GM21367 (cell line): Measurements from ENCODE around the gene TSPYL1.
A peak's percentile ranks its signal among the peaks of the same experiment; 100 is the strongest.

Experiments used
- ATAC-seq: cut with Tn5 transposase; IDR thresholded peaks from one replicate; pipeline ENCODE4 v1.9.1; 2021; ENCODE audit not compliant: unreplicated experiment

Gene TSPYL1

DNA sequence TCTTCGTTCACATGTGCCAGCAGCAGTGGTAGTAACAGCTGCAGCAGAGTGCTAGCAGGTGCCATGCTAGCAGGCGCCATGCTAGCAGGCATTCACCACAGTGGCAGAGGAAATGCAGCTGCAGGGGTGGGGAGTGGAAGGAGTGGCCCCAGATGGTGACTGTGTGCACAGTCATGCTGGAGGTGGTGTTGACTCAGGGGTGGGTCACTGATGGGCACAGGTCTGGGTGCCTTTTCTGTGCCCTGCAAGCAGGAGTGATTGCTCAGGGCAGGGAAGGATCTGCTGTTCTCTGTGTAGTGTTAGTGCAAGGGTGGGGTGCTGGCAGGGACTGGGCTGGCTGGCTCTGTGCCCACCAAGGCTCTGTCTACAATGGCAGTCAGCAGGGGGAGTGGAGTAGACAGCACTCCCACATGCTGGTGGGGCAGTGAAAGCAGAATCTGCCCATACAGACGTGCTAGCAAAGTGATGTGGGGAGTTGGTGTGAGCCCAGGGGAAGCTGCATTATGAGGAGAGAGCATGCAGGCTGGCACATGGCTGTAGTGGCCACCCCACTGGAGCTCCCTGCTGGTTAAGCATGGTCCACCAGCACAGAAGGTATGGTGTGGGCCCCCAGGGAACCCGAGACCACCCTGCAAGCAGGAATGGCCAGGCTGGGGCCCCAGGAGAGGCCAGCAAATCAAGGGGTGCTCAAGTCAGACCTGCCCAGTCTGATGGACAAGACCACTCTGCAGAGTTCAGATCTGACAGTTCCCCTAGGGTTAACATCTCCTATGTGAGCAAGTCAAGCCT, 14.5 kb downstream of the TSPYL1 start:
- no peak for ATAC-seq

- no peak for ATAC-seq
These were observed 16.4 kb downstream of the TSPYL1 start for GRCh38 chr6:116263353-116263752.

DNA sequence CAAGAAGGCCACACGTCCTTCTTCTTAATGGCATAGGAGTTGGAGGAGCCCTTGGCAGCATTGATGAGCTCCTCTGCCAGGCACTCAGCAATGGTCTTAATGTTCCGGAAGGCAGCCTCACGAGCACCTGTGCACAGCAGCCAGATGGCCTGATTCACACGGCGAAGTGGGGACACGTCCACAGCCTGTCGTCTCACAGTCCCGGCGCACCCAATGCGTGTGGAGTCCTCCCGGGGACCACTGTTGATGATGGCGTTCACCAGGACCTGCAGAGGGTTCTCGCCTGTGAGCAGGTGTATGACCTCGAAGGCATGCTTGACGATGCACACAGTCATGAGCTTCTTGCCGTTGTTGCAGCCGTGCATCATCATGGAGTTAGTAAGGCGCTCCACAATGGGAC, 21.2 kb downstream of the TSPYL1 start:
- ATAC-seq = no peak

- ATAC-seq = no peak
These were observed 23.0 kb downstream of the TSPYL1 start for GRCh38 chr6:116256694-116257093.

GRCh38 chr6:116255246-116255800, 24.4 kb downstream of the TSPYL1 start:
- no peak for ATAC-seq

GRCh38 chr6:116254297-116255056, 25.3 kb downstream of the TSPYL1 start:
- peak; percentile 25 for ATAC-seq

DNA sequence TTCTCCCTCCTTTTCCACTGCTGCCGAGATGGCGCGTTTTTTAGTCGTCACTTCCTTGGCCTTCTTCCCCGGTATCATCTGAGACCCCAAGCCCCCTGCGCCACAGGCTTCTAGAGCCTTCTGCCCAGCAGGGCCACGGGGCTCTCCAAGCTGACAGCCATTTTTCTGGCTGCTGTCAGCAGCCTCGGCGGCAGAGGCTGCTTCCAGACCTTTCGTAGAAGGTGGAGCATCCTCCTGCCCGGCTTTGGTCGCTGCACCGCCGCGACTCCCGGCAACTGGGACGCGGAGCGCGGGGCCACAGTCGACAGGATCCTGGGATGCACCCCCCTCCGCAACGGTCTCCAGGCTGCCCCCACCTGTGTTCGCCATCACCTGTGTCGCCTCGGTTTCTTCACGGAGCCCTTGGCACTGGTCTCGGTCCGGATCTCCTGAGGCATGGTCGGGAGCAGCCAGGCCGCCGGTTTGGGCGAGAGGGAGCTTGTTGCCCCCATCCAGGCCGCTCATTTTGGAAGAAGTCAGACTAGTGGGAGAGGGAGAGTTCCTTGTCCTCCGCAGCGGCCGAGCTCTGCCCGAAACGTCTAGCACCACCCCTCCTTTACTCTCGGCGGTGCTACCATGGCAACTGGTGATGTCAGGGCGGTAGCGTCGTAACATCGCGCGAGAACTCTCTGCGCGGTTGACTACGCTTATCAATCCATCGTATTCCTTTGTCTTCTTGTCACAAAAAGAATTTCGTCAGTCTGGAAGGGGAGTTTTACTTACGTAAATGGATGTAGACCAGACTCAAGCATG, 26.0 kb downstream of the TSPYL1 start, which contains the start of gene TSPYL4:
Gene TSPYL4, minus strand, starts transcription at position 571 of the 792 bp plus-strand sequence. Its CDS starts 67 bp downstream, at position 504.
- ATAC-seq = peak; percentile 100

- no peak for ATAC-seq
These were observed 26.6 kb downstream of the TSPYL1 start for GRCh38 chr6:116253188-116253504.

DNA sequence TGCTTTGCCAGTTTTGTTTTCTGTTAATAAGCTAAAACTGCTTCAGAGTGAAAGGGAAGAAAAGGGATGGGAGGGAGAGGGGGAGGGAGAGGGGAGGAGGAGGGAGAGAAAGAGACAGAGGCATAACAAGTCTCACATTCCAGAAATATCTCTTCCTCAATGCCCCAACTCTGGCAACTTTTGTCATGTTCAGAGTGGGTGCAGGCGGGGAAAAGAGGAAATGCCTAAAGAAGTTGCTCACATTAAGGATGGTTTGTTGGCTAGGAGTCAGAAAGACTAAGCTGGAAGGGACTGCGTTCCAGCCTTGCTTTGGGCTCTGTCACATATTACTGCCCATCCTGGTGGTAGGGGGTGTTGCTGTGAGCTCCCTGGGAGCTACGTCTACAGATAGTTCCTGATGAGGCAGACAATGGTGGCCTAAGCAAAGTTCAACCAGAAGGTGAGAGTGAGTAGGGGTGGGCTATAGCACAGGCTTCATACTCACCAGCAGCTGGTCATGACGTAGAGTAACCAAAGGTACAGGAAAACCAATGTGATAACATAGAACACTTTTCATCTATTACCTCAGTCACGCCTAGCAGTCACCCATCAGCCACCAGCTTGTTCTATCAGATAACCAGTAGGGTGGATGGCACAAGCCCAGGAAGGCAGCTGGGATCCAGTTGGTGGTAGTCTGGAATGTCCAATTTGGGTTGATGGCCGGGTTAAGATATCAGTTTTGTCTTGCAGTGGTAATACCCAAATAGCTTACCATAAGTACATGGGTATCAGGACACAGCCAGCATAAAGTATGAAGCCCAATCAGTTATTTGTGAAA, 28.0 kb downstream of the TSPYL1 start:
- ATAC-seq = no peak

- ATAC-seq = no peak
These were observed 31.2 kb downstream of the TSPYL1 start for GRCh38 chr6:116248577-116248976.

DNA sequence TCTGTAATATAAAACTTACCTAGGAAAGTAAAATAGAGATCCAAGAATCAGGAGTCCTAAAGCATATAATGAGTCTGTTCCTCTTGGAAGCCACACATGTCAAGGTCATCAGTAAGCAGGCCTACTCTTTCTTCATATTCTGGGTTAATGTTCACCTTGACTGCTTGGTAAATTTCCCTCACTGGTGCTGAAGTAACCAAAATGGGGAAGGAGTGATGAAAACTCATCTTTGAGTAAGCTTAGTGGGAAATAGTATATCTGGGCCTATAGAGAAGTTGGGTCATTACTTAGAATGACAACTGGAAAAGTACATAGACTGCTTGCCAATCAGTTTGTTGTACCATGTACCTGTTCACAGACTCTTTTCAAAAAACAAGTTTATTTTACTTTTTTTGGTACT, 32.4 kb downstream of the TSPYL1 start:
- no peak for ATAC-seq

GRCh38 chr6:116246089-116246488, 33.6 kb downstream of the TSPYL1 start:
- no peak for ATAC-seq

DNA sequence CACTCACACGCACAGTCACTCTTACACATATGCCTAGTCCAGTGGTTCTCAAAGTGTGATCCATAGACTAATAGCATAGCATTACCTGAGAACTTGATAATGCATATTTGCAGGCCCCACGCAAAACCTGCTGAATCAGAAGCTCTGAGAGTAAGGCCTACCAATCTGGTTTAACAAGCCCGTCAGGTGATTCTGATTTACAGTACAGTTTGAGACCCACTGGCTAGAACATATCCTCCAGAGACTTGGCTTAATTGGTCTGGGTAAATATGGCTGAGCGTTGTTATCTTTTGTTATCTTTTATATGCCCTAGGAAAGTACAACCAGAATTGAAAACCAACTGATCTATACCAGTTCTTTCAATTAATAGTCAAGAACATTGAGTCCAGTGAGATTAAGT, 35.4 kb downstream of the TSPYL1 start:
- ATAC-seq = no peak

DNA sequence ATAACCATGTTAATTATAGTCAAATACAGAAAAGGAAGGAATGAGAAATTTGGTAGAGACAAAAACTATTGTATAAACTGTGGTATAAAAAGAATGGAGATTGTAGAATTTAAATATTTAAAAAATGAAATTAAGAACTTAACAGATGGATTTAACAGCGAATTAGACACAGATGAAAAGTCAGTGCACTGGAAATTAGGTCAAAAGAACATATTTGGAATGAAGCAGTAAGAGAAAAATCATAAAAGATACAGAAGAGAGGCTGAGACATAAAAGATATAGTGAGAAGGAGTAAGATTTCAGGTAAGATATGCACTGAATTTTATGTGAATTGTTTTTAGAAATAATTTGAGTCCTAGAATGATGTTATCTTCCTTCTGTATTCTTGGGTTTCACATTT, 39.9 kb downstream of the TSPYL1 start:
- ATAC-seq = no peak

- ATAC-seq = no peak
These were observed 40.5 kb downstream of the TSPYL1 start for GRCh38 chr6:116239256-116239655.

- ATAC-seq = no peak
These were observed 41.6 kb downstream of the TSPYL1 start for GRCh38 chr6:116238083-116238482.

DNA sequence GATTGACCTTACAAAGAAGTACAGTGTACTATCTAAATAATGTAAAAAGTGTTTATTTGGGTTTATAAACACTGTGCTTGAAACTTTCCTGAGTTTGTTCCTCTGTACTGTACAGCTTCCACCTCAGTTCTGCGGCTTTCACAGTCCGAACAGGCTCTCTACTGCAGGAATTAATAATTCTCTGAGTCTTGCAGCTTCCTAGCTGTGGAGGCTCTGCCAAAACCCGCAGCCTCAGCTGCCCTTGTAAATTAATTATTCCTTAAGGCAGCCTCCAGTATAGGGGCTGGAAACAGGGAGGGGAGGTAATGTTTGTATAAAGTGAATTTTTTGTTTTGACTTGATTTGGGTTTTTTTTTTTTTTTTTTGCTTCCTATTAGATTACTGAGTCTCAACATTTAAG, 45.0 kb downstream of the TSPYL1 start:
- no peak for ATAC-seq

DNA sequence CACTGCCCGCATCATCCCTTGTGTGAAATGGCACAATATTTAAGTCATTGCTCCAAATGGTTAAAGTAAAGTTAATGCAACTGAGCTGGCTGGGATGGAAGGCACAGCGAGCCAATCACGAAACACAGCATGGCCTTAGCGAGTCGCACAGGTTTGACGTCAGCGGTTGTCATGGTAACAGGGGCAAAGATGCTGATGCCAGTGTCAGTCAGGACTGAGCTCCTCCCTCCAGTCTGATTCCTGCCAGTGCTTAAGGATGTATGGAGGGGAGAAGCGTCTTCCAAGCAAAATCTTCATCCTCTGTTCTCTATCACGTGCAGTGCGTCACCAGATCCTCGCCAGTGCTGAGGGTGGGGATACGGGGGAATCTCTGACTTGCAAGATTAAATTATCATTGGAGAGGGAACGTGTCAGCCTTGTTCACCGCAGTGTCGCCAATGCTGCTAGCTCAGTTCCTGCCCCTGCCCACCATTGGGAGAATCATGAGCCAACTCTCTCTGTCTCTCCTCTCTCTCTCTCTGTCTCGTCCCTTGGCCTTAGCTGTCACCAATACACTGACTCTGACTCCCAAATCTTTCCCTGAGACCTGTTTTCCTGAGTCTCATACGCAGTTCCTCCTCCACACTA, 50.3 kb downstream of the TSPYL1 start:
- no peak for ATAC-seq
